Measurements from ENCODE around the gene GZF1. TPM values are rescaled to one million over a fixed set of nuclear protein-coding genes. Genes with fewer than 3 reads are reported as not detected.

Gene GZF1
- total and polyA plus RNA-seq, 4 donors: 1.6 to 11.0 (median 5.1) TPM

GRCh38 chr20:23317081-23317480 is 44.9 kb upstream of the GZF1 start:
- TF ChIP-seq RXRA (IDR thresholded peaks at IDR 0.05): no peak
- no peak for TF ChIP-seq YY1 (IDR thresholded peaks at IDR 0.05)
- TF ChIP-seq ATF3 (IDR thresholded peaks at IDR 0.05): no peak
- no peak for TF ChIP-seq GABPA (IDR thresholded peaks at IDR 0.05 in 1 of 2, conservative IDR thresholded peaks at IDR 0.05 in 1 of 2)
- TF ChIP-seq, protein P1, sequence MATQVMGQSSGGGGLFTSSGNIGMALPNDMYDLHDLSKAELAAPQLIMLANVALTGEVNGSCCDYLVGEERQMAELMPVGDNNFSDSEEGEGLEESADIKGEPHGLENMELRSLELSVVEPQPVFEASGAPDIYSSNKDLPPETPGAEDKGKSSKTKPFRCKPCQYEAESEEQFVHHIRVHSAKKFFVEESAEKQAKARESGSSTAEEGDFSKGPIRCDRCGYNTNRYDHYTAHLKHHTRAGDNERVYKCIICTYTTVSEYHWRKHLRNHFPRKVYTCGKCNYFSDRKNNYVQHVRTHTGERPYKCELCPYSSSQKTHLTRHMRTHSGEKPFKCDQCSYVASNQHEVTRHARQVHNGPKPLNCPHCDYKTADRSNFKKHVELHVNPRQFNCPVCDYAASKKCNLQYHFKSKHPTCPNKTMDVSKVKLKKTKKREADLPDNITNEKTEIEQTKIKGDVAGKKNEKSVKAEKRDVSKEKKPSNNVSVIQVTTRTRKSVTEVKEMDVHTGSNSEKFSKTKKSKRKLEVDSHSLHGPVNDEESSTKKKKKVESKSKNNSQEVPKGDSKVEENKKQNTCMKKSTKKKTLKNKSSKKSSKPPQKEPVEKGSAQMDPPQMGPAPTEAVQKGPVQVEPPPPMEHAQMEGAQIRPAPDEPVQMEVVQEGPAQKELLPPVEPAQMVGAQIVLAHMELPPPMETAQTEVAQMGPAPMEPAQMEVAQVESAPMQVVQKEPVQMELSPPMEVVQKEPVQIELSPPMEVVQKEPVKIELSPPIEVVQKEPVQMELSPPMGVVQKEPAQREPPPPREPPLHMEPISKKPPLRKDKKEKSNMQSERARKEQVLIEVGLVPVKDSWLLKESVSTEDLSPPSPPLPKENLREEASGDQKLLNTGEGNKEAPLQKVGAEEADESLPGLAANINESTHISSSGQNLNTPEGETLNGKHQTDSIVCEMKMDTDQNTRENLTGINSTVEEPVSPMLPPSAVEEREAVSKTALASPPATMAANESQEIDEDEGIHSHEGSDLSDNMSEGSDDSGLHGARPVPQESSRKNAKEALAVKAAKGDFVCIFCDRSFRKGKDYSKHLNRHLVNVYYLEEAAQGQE (IDR thresholded peaks at IDR 0.05): no peak
- no peak for TF ChIP-seq SP1 (IDR thresholded peaks at IDR 0.05)
- TF ChIP-seq FOXA1 (IDR thresholded peaks at IDR 0.05): no peak
- TF ChIP-seq NR2F2 (IDR thresholded peaks at IDR 0.05): no peak
- TF ChIP-seq JUND (IDR thresholded peaks at IDR 0.05): no peak
- TF ChIP-seq RAD21 (IDR thresholded peaks at IDR 0.05): no peak
- no peak for TF ChIP-seq CTCF (IDR thresholded peaks at IDR 0.05; ENCODE audit: low read depth, low read length, missing input control)
- TF ChIP-seq HNF4A (conservative IDR thresholded peaks at IDR 0.05): no peak
- TF ChIP-seq EGR1 (IDR thresholded peaks at IDR 0.05; ENCODE audit: low read depth in 2 of 2): no peak
- TF ChIP-seq, protein P2, sequence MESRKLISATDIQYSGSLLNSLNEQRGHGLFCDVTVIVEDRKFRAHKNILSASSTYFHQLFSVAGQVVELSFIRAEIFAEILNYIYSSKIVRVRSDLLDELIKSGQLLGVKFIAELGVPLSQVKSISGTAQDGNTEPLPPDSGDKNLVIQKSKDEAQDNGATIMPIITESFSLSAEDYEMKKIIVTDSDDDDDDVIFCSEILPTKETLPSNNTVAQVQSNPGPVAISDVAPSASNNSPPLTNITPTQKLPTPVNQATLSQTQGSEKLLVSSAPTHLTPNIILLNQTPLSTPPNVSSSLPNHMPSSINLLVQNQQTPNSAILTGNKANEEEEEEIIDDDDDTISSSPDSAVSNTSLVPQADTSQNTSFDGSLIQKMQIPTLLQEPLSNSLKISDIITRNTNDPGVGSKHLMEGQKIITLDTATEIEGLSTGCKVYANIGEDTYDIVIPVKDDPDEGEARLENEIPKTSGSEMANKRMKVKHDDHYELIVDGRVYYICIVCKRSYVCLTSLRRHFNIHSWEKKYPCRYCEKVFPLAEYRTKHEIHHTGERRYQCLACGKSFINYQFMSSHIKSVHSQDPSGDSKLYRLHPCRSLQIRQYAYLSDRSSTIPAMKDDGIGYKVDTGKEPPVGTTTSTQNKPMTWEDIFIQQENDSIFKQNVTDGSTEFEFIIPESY (IDR thresholded peaks at IDR 0.05): no peak
- TF ChIP-seq HNF4G (IDR thresholded peaks at IDR 0.05): no peak
- no peak for TF ChIP-seq MAX (IDR thresholded peaks at IDR 0.05)
- Histone ChIP-seq H3K9me3 (ENCODE audit: control insufficient read depth in 4 of 4, low read length in 3 of 4) (no peaks in the 10 kb centered on the region), H3K4me3 (ENCODE audit: low read depth in 1 of 3, low read length in 3 of 3) (no peak overlapping the region), H3K36me3 (ENCODE audit: control insufficient read depth in 4 of 4, insufficient read depth in 3 of 4, low read depth in 1 of 4, low read length in 3 of 4) (no peaks in the 10 kb centered on the region), H3K9ac (ENCODE audit: low read depth in 1 of 2, low read length in 2 of 2) (no peak overlapping the region), H3K4me1 (ENCODE audit: control insufficient read depth in 4 of 4, insufficient read depth in 4 of 4, low read length in 3 of 4) (no peaks in the 10 kb centered on the region), H3K27me3 (ENCODE audit: control insufficient read depth in 4 of 4, insufficient read depth in 4 of 4, low read length in 3 of 4) (peaks cover 0 to 3% (median 0%) of the 10 kb centered on the region in 4 donors), H3K27ac (ENCODE audit: low read depth in 1 of 2, low read length in 2 of 2) (no peak overlapping the region)
- DNase-seq (ENCODE audit: low spot score): no peak
- WGBS: 86% methylated on average over 5 of the region's 5 CpGs

- no peak overlapping the region for H3K27ac ChIP-seq (ENCODE audit: low read depth in 1 of 2, low read length in 2 of 2)
- no peak for TF ChIP-seq FOXA1 (IDR thresholded peaks at IDR 0.05)
- no peak for TF ChIP-seq SP1 (IDR thresholded peaks at IDR 0.05)
- no peak for TF ChIP-seq JUND (IDR thresholded peaks at IDR 0.05)
- no peak for TF ChIP-seq MAX (IDR thresholded peaks at IDR 0.05)
- DNase-seq (ENCODE audit: low spot score): no peak
- H3K4me3 ChIP-seq (ENCODE audit: low read depth in 1 of 3, low read length in 3 of 3): no peak overlapping the region
- WGBS: 79% methylated on average over 5 of the region's 5 CpGs
- no peak overlapping the region for H3K9ac ChIP-seq (ENCODE audit: low read depth in 1 of 2, low read length in 2 of 2)
- no peaks in the 10 kb centered on the region for H3K36me3 ChIP-seq (ENCODE audit: control insufficient read depth in 4 of 4, insufficient read depth in 3 of 4, low read depth in 1 of 4, low read length in 3 of 4)
- H3K4me1 ChIP-seq (ENCODE audit: control insufficient read depth in 4 of 4, insufficient read depth in 4 of 4, low read length in 3 of 4): no peaks in the 10 kb centered on the region
- H3K9me3 ChIP-seq (ENCODE audit: control insufficient read depth in 4 of 4, low read length in 3 of 4): no peaks in the 10 kb centered on the region
- peaks cover 0 to 3% (median 0%) of the 10 kb centered on the region in 4 donors for H3K27me3 ChIP-seq (ENCODE audit: control insufficient read depth in 4 of 4, insufficient read depth in 4 of 4, low read length in 3 of 4)
Observed at GRCh38 chr20:23318347-23318746, 43.6 kb upstream of the GZF1 start.

Data from liver (tissue), 9 donors.